Activated CD8-positive, alpha-beta T cell treated with anti-CD3 and anti-CD28 coated beads for 36 hours (primary cell): Measurements from ENCODE around the gene NPB. TPM values are rescaled to one million over a fixed set of nuclear protein-coding genes. Genes with fewer than 3 reads are reported as not detected.

ENCODE experiments used
- ATAC-seq: fragments of 200-7000 bp; cut with Tn5 transposase; one replicate; pipeline ENCODE4 v1.10.0; 2021; ENCODE audit warnings: mild to moderate bottlenecking, moderate library complexity
- CTCF ChIA-PET: fragments of 350-600 bp; sonication (Branson Sonifier 250); formaldehyde crosslinking; loops from one replicate; lab custom pipeline; 2021; ENCODE audit warnings: antibody characterized with exemption; lab: Charles Lee
- POLR2A ChIA-PET: fragments of 350-600 bp; sonication (Branson Sonifier 250); formaldehyde crosslinking; loops from one replicate; lab custom pipeline; 2021; ENCODE audit warnings: antibody characterized with exemption; lab: Charles Lee
- DNase-seq: peaks from one replicate; pipeline ENCODE4 v3.0.0-alpha.2; 2020
- H3K27ac Mint-ChIP-seq: one replicate; pipeline ENCODE4 v1.8.0; 2021; ENCODE audit warnings: mild to moderate bottlenecking, mixed read lengths
- H3K27me3 Mint-ChIP-seq: one replicate; pipeline ENCODE4 v1.8.0; 2021; ENCODE audit warnings: mixed read lengths
- H3K36me3 Mint-ChIP-seq: one replicate; pipeline ENCODE4 v1.8.0; 2021; ENCODE audit warnings: low read depth, mixed read lengths
- H3K4me1 Mint-ChIP-seq: one replicate; pipeline ENCODE4 v1.8.0; 2021; ENCODE audit warnings: low read depth, mixed read lengths
- H3K4me3 Mint-ChIP-seq: one replicate; pipeline ENCODE4 v1.8.0; 2021; ENCODE audit warnings: mild to moderate bottlenecking, moderate library complexity, mixed read lengths
- H3K9me3 Mint-ChIP-seq: one replicate; pipeline ENCODE4 v1.8.0; 2021; ENCODE audit warnings: mixed read lengths
- intact Hi-C: fragments of 100-400 bp; cut with micrococcal nuclease; formaldehyde crosslinking; loops from one replicate; pipeline ENCODE4 v1.10.0; 2022
- total RNA-seq, 2 experiments: library from RNA; stranded (reverse); gene quantifications; one replicate each; pipeline ENCODE4 v1.2.3, GENCODE V29; 2021
- TF ChIP-seq, protein P1 (sequence below): fragments of 200-600 bp; IDR thresholded peaks from one replicate; pipeline ENCODE4 v1.8.0; 2022; ENCODE audit warnings: antibody characterized with exemption, mild to moderate bottlenecking

NPB gene
- total RNA-seq, 2 experiments from 2014 or later, result 0.18 TPM; not detected in 1

DNA sequence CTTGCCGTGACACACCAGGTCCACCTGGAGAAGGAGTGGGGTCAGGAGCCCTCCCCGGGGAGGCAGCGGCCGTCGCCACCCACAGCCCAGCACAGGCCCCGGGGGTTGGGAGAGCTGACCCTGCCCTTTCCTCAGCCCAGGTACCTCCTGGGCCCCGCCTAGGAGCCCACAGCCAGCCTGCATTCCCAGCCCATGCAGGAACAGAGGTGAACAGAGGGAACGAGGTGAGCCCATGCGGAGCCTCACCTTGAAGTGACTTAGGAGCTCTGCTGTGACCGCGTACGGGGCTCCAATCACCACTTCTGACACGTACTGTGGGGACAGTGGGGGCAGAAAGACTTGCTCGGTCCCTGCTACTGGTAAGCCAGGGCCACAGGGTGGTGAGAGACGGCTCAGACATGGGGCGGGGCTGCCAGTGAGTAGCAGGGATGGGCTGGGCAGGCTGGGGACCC lies 3.4 kb downstream of the NPB start:
- Mint-ChIP-seq H3K36me3 (no peaks in the 10 kb centered on the region), H3K4me1 (peaks cover 5% of the 10 kb centered on the region), H3K27ac (no peak overlapping the region), H3K27me3 (peaks cover 6% of the 10 kb centered on the region), H3K9me3 (no peaks in the 10 kb centered on the region), H3K4me3 (no peak overlapping the region)
- POLR2A ChIA-PET, result interaction anchor here (0.6 to 0.8 kb wide), 2 partner anchors 9 to 19 kb away, joined by 4 read pairs; no protein-coding TSS in a partner anchor
- ATAC-seq, result no peak
- TF ChIP-seq, protein P1, sequence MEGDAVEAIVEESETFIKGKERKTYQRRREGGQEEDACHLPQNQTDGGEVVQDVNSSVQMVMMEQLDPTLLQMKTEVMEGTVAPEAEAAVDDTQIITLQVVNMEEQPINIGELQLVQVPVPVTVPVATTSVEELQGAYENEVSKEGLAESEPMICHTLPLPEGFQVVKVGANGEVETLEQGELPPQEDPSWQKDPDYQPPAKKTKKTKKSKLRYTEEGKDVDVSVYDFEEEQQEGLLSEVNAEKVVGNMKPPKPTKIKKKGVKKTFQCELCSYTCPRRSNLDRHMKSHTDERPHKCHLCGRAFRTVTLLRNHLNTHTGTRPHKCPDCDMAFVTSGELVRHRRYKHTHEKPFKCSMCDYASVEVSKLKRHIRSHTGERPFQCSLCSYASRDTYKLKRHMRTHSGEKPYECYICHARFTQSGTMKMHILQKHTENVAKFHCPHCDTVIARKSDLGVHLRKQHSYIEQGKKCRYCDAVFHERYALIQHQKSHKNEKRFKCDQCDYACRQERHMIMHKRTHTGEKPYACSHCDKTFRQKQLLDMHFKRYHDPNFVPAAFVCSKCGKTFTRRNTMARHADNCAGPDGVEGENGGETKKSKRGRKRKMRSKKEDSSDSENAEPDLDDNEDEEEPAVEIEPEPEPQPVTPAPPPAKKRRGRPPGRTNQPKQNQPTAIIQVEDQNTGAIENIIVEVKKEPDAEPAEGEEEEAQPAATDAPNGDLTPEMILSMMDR, result no peak
- intact Hi-C loops, result no loop called here
- CTCF ChIA-PET, result interaction anchor here (1.5 kb wide), 1 partner anchor 9 kb away, joined by 4 read pairs; no protein-coding TSS in a partner anchor
- no peak for DNase-seq

DNA sequence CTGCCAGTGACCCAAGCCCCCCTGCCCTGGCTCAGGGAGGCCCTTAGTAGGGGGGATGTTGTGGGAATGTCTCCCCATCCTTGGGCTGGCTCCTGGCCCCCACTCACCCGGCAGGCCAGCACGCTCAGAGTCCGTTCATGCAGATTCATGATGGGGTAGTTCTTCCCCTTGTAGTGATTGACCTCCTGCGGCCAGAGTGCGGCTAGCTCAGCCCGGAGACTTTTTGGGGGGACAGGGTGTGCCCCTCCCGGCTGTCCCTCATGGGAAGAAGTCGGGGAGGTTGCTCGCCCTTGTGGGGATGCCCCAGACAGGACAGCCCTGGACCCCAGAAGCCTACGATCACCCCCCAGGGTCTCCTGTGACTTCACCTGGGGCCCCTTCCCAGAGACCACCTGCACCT lies 4.0 kb downstream of the NPB start:
- no peak overlapping the region for H3K4me3 Mint-ChIP-seq
- intact Hi-C loops, result no loop called here
- H3K4me1 Mint-ChIP-seq, result peaks cover 3% of the 10 kb centered on the region
- ATAC-seq (no peak), DNase-seq (no peak)
- TF ChIP-seq, protein P1, result no peak
- no peaks in the 10 kb centered on the region for H3K36me3 Mint-ChIP-seq
- CTCF ChIA-PET, result interaction anchor here (1.5 kb wide), 1 partner anchor 8 kb away, joined by 4 read pairs; no protein-coding TSS in a partner anchor
- H3K27me3 Mint-ChIP-seq, result peaks cover 3% of the 10 kb centered on the region
- no peaks in the 10 kb centered on the region for H3K9me3 Mint-ChIP-seq
- H3K27ac Mint-ChIP-seq, result no peak overlapping the region
- POLR2A ChIA-PET, result interaction anchor here (0.6 to 0.8 kb wide), 2 partner anchors 10 to 20 kb away, joined by 4 read pairs; no protein-coding TSS in a partner anchor

DNA sequence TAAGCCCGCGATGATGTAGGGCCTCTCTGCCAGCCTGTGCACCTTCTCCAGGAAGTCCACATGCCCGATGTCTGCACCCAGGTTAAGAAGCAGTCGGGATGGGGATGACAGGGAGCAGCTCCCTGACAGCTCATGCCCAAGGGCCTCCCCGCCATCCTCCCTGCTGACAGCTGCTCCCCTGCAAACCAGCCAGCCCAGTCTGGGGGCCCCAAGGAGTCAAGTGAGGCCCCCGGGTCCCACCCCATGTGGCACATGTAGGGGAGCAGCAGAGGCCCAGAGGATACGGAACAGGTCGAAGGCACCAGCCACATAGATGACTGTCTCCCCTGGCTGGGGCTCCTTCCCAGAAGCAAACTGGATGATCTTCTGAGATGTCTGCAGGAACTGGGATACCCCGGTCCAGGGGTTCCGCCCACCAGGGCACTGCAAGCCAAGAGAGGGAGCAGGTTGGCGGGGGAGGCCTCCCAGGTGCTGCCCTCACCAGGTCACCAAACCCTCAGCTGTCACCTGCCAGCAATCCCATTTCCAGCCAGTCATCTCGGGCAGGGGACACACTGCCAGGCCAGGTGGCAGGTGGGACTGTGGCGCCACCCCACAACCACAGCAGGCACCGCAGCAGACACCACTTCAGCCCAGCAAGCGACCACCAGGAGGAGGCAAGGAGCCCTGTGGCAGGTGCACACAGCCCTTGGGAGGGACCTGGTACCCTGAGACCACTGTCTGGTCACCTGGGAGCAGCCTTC lies 4.6 kb downstream of the NPB start:
- POLR2A ChIA-PET, result no interaction called here
- CTCF ChIA-PET, result interaction anchor here (1.5 kb wide), 1 partner anchor 7 kb away, joined by 4 read pairs; no protein-coding TSS in a partner anchor

DNA sequence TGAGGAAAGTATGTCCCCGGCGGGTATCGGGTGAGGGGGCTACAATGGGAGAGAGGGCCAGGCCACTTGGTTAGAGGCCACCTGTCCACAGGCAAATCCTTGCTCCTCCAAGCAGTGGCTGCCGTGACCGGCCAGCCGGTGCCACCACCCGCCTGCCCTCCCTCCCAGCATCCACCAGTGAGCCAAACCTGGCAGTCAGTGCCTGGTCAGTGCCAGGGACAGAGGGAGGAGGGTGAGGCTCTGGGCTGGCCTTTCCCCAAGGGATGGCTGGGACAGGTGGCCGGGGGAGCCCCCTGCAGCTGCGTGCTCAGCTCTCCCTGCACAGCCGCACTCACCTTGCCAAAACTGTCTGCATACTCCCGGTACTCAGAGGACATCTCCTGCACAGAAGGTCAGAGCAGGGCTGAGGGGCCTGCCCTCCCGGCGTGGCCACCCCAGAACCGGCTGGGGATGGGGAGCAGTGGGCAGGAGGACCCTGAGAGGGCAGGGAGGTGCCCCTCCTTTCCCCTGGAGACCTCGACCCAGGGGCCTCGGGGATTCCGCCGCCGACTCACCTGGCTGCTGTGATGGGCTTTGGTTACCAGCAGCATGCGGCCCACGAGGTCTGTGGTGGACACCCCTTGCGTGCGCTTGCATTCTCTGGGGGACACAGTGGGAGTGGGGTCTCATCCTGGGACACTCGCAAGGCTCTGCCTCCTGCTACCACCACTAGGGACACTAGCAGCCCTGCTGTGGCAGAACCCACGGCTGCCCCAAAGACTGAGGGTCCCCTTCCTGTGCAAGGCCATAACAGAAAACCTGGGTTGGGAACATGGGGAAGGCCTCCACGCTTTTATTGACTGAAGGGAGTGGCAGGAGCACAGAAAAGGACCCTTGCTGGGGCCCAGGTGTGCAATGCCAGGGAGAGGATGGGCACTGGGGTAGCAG lies 5.4 kb downstream of the NPB start:
- Mint-ChIP-seq H3K9me3 (no peaks in the 10 kb centered on the region), H3K27ac (no peak overlapping the region), H3K4me3 (no peak overlapping the region), H3K4me1 (peaks cover 11% of the 10 kb centered on the region), H3K27me3 (no peaks in the 10 kb centered on the region), H3K36me3 (no peaks in the 10 kb centered on the region)
- intact Hi-C loops, result no loop called here
- TF ChIP-seq, protein P1, result no peak
- ChIA-PET POLR2A (no interaction called here), CTCF (interaction anchor here (1.2 kb wide), 1 partner anchor 10 kb away, joined by 3 read pairs; the partner anchor contains the start of gene SIRT7)
- ATAC-seq (no peak), DNase-seq (no peak)

More for the DNA sequence above, 4.6 kb downstream of the NPB start:
- H3K27ac Mint-ChIP-seq, result no peak overlapping the region
- no peak overlapping the region for H3K4me3 Mint-ChIP-seq
- H3K9me3 Mint-ChIP-seq, result no peaks in the 10 kb centered on the region
- ATAC-seq, result no peak
- H3K36me3 Mint-ChIP-seq, result no peaks in the 10 kb centered on the region
- peaks cover 6% of the 10 kb centered on the region for H3K4me1 Mint-ChIP-seq
- intact Hi-C loops, result no loop called here
- TF ChIP-seq, protein P1, result peak; percentile 8
- H3K27me3 Mint-ChIP-seq, result no peaks in the 10 kb centered on the region
- DNase-seq, result no peak
